ENCODE results near the gene PDPK1.
"Not testable (repeated sequence)": the region's sequence is repeated elsewhere in the genome, so short reads cannot be mapped to it uniquely, and the experiment has no call there.

Gene PDPK1

GRCh38 chr16:2526135-2526534 lies 11.7 kb upstream of the PDPK1 start:
- DNase-seq: no peak

- DNase-seq: no peak
Measured at GRCh38 chr16:2527071-2527783, 10.6 kb upstream of the PDPK1 start.

GRCh38 chr16:2527784-2528100 lies 10.1 kb upstream of the PDPK1 start:
- DNase-seq: no peak

- DNase-seq: no peak
Measured at GRCh38 chr16:2528161-2529060, 9.4 kb upstream of the PDPK1 start.

GRCh38 chr16:2529061-2529931 lies 8.5 kb upstream of the PDPK1 start:
- DNase-seq: no peak

GRCh38 chr16:2529961-2530628 lies 7.7 kb upstream of the PDPK1 start:
- no peak for DNase-seq

- no peak for DNase-seq
Measured at GRCh38 chr16:2530629-2531318, 7.0 kb upstream of the PDPK1 start.

- no peak for DNase-seq
Measured at GRCh38 chr16:2531371-2531695, 6.5 kb upstream of the PDPK1 start, which contains the start of gene CEMP1. CEMP1 (minus strand) TSS chr16:2531408; CDS start chr16:2531073, 335 bp downstream.

- peak; percentile 83 for DNase-seq
Measured at GRCh38 chr16:2531696-2532493, 5.9 kb upstream of the PDPK1 start.

- DNase-seq: peak; percentile 12
Measured at GRCh38 chr16:2532494-2533141, 5.2 kb upstream of the PDPK1 start.

GRCh38 chr16:2533142-2533755 lies 4.6 kb upstream of the PDPK1 start:
- not testable (repeated sequence) for DNase-seq

- DNase-seq: no peak
Measured at GRCh38 chr16:2533912-2534311, 3.9 kb upstream of the PDPK1 start.

GRCh38 chr16:2534335-2534734 lies 3.5 kb upstream of the PDPK1 start:
- not testable (repeated sequence) for DNase-seq

- DNase-seq: no peak
Measured at GRCh38 chr16:2535625-2536013, 2.2 kb upstream of the PDPK1 start.

GRCh38 chr16:2539192-2539844 lies 1.5 kb downstream of the PDPK1 start:
- not testable (repeated sequence) for DNase-seq

- DNase-seq: not testable (repeated sequence)
Measured at GRCh38 chr16:2539845-2540458, 2.1 kb downstream of the PDPK1 start.

- not testable (repeated sequence) for DNase-seq
Measured at GRCh38 chr16:2540912-2541311, 3.1 kb downstream of the PDPK1 start.

GRCh38 chr16:2541409-2541808 lies 3.6 kb downstream of the PDPK1 start:
- DNase-seq: not testable (repeated sequence)

GRCh38 chr16:2543771-2544170 lies 6.0 kb downstream of the PDPK1 start:
- DNase-seq: not testable (repeated sequence)
